NT2/D1 (cell line): ENCODE data around the gene RPS23.

Experiments used
- SUZ12 ChIP-seq: IDR thresholded peaks from 2 replicates; pipeline ENCODE4 v1.6.1; 2011; ENCODE audit not compliant: insufficient read length, insufficient read depth; ENCODE audit errors: extremely low read depth
- YY1 ChIP-seq: IDR thresholded peaks from 2 replicates; pipeline ENCODE4 v1.6.1; 2011; ENCODE audit not compliant: insufficient read length, insufficient read depth

DNA sequence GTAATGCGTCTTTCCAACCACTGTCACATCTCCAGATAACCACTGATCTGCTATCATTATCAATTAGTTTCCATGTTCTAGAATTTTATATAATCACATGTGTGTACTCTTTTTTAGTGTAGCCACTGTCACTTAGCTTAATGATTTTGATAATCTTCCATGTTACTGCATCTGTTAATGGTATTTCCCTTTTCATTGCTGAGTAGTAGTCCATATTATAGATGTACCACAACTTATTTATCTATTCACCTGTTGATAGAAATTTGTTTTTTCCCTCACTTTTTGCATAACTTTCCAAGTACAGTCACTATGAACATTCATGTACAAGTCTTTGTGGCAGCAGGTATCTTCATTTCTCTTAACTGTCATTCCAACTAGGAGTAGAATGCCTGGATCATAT is 30.3 kb upstream of the RPS23 start:
- TF ChIP-seq YY1: no peak
- no peak for TF ChIP-seq SUZ12
